DMS79 treated with DMSO at 0.1 percent for 48 hours (cell line): ENCODE measurements around the gene C20orf204.

Experiments used
- DNase-seq: peaks from one replicate; lab custom pipeline; 2025; lab: John Stamatoyannopoulos, UW

The C20orf204 gene

GRCh38 chr20:64027981-64028685 lies 7.8 kb upstream of the C20orf204 start:
- no peak for DNase-seq

- DNase-seq = no peak
Measured at GRCh38 chr20:64029293-64030117, 6.5 kb upstream of the C20orf204 start.

GRCh38 chr20:64030371-64031134 lies 5.4 kb upstream of the C20orf204 start:
- no peak for DNase-seq

DNA sequence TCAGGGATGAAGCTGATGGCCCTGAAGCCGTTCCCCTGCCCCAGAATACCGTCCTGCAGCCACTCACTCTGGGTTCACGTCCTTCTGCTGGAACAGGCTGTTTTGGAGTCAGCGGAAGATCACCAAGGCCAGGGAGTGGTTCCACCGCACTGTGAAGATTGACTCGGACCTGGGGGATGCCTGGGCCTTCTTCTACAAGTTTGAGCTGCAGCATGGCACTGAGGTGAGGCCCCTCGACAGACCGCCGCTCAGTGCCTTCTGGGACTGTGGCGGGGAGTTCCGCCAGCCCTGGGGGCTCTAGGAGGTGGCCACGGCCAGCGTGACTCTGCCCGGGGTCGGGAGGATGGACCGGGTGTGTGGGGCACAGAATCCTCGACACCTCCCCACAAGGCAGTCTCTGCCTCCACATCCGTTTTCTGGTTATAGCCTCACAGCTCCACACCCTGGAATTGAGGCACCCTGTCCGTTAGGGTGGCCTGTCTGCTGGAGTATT lies 4.1 kb upstream of the C20orf204 start:
- no peak for DNase-seq

- DNase-seq = no peak
Measured at GRCh38 chr20:64032706-64033624, 3.0 kb upstream of the C20orf204 start.

- no peak for DNase-seq
Measured at GRCh38 chr20:64033981-64034493, 1.9 kb upstream of the C20orf204 start.

- DNase-seq = no peak
Measured at GRCh38 chr20:64035066-64035932, 683 bp upstream of the C20orf204 start.

DNA sequence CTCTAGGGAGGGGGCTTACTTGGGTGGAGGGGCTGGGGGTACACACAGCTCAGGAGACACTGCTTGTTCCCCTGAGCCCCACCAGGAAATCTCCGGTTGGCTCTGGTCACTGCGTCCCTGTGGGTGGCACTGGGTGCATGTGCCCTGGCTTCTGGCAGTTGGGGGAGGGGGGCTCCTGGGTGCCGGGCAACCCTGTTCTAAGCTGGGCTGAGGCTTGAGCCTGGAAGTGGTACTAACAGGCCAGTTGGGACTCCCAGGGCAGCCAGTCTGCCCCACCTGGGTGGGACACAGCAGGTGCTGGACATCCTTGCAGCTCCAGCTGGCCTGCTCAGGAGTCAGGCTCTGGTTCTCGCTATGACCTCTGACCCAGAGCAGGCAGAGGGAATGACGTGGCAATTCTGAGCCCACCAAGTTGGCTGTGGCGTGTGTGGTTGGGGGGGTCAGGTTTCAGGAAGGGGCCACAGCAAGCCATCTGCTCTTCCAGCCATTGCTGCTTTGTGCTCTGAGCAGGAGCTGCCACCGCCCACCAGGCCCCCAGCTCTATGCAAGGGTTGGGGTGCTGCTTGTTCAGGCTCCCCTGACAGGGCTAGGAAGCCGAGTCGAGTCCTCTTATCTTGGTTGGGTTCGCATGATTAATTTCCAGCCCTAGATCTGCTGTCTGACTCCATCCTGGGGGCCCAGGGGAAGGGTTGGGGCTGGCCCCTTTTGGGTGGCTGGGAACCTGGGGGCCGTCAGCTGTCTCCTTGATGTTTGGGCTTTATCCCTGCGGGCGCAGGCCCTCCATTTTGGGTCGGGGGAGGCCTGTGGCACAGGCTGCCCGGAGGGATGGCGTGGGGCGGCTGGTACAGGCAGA lies 590 bp downstream of the C20orf204 start:
- DNase-seq = no peak

GRCh38 chr20:64037199-64037497 lies 1.2 kb downstream of the C20orf204 start:
- no peak for DNase-seq

DNA sequence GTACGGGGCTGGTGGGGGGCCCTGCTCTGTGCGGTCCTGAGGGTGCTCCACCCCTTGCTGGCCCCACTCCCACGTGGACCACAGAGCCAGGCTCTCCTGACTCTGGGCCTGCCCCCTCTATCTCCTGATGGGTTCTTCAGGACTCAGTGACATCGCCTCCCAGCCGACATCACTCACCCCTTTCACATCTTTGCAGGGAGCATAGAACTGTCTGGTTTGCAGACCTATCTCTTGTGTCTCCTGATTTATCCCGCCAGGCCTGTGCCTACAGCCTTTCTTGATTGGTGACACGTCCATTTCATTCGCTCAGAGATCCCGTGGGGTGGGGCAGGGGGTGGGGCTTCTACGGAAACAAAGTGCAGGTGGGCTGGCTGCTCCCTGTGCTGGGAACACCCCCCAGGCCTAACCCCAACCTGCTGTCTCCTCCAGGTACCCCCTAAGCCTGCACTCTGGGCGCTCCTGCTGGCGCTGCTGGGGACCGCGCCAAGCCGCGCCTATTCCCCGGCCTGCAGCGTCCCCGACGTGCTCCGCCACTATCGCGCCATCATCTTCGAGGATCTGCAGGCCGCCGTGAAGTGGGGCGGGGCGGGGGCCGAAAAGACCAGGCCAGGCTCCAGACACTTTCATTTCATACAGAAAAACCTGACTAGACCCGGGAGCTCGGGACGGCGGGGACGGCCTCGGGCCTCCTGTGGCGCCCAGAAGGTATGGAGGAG lies 1.7 kb downstream of the C20orf204 start:
- DNase-seq = peak; percentile 65

DNA sequence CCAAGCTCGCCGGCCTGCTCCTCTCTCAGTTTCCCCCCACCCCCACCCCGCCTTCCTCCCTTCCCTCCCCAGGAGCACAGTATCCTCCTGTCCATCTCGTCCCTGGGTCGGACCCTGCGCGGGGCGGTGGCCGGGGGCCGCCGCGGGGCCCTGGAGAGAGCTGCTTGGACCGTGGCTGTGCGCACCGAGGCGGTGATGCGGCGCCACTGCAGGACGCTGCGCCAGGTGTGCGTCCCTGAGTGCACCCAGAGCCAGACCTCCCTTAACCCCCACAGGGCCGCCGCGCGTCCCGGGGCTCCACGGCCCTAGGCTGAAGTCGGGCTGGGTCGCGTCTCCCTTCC lies 2.2 kb downstream of the C20orf204 start:
- no peak for DNase-seq

DNA sequence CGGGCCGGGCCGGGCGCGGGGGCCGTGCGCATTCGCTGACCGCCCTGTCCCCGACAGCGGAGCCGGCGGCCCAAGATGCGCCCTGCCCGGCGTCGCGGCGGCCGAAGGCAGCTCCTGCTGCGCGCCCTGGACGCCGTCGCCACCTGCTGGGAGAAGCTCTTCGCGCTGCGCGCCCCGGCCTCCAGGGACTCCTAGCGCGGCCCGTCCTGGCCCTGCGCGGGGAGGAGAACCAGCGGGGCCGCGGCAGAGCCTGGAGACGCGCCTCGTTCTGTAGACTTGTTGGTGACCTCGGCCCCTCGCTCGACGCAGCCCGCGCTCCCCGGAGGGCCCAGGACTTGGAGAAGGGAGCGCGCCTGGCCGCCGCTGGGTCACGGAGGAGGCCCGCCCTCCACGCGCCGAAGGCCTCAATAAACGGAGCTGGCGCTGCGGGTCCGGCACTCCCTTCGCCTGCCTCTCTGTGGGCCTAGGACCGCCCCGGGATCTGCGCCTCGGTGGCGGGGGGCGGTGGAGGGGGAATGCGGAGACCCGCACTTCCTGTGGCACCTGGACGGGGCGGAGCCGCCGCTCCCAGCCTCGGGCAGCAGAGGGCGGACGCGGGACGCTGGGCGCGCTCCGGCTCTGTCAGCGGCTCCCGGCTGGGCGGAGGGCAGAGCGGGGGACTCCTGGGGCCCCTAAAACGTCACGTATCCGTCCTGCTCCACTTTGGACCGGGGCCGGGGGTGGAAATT lies 2.7 kb downstream of the C20orf204 start:
- peak; percentile 74 for DNase-seq

GRCh38 chr20:64039293-64040160 lies 3.5 kb downstream of the C20orf204 start:
- DNase-seq = no peak

GRCh38 chr20:64040231-64041039 lies 4.5 kb downstream of the C20orf204 start:
- no peak for DNase-seq

DNA sequence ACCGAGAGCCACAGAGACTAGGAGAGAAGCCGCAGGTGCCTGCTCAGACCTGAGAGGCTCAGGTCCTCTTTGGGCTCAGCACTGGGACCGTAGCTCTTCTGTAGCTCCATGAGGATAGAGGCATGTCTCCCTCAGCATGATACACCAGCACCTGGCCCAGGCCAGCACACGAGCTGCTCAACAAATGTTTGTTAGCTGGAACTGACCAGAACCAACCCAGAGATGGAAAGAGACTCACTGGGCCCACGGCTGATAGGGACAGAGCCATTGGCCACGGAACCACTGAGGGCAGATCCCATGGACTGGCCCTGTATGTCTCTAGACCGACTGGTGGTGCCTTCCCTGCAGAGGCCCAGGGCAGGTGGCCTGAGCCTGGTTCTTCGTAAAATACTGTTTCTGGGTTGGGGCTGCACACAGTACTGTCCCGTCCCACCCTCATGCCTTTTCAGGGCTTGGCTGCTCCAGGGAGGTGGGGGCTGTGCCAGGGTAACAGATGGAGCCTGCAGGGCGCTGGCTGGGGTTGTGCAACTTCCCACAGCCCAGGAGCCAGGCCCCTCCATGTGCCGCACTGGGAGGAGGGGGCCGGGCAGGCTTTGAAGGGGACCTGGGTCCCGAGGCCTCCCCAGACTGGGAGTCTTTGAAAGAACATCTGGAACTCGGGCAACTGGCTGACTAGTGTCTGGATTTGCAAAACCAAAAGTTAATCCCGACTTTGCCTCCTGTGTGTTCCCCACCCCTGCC lies 5.2 kb downstream of the C20orf204 start:
- no peak for DNase-seq

GRCh38 chr20:64041781-64042053 lies 5.7 kb downstream of the C20orf204 start:
- no peak for DNase-seq
